Lung (tissue), 12 donors: ENCODE results near the gene TEP1. TPM values are rescaled to one million over a fixed set of nuclear protein-coding genes. Genes with fewer than 3 reads are reported as not detected.

ENCODE experiments used
- ATAC-seq: fragments of 200-7000 bp; cut with Tn5 transposase; one replicate; pipeline ENCODE4 v1.9.1; 2020; ENCODE audit warnings: moderate number of reproducible peaks; ENCODE audit not compliant: insufficient read depth, low FRiP score
- DNase-seq, 3 donors: peaks; one replicate each; pipeline ENCODE4 v3.0.0-alpha.2; 2013 to 2017
- H3K27ac ChIP-seq, 2 donors: one replicate each; pipeline ENCODE4 v1.5.1; 2013; ENCODE audit warnings: mild to moderate bottlenecking in 2 of 2, moderate library complexity in 2 of 2, control low read depth in 1 of 2, inconsistent platforms in 1 of 2, low read depth in 1 of 2, low read length in 1 of 2
- H3K27me3 ChIP-seq, 3 donors: one replicate each; pipeline ENCODE4 v1.5.1; 2013; ENCODE audit warnings: low read length in 2 of 3; ENCODE audit not compliant: control insufficient read depth in 3 of 3, insufficient read depth in 3 of 3
- H3K36me3 ChIP-seq, 4 donors: one replicate each; pipeline ENCODE4 v1.5.1; 2013; ENCODE audit warnings: low read length in 4 of 4, mild to moderate bottlenecking in 1 of 4, moderate library complexity in 1 of 4; ENCODE audit not compliant: control insufficient read depth in 4 of 4, insufficient read depth in 4 of 4
- H3K4me1 ChIP-seq, 5 donors: one replicate each; pipeline ENCODE4 v1.5.1; 2013; ENCODE audit warnings: low read length in 5 of 5, mild to moderate bottlenecking in 2 of 5, moderate library complexity in 1 of 5; ENCODE audit not compliant: control insufficient read depth in 5 of 5, insufficient read depth in 5 of 5
- H3K4me3 ChIP-seq: one replicate; pipeline ENCODE4 v1.5.1; 2013; ENCODE audit warnings: mild to moderate bottlenecking, control low read depth, moderate library complexity
- H3K9ac ChIP-seq, 2 donors: one replicate each; pipeline ENCODE4 v1.5.1; 2013; ENCODE audit warnings: low read length in 2 of 2, control low read depth in 1 of 2; ENCODE audit not compliant: insufficient read depth in 1 of 2
- H3K9me3 ChIP-seq, 4 donors: one replicate each; pipeline ENCODE4 v1.5.1; 2013; ENCODE audit warnings: low read length in 3 of 4, mild to moderate bottlenecking in 1 of 4, moderate library complexity in 1 of 4; ENCODE audit not compliant: control insufficient read depth in 4 of 4, insufficient read depth in 3 of 4
- CTCF ChIP-seq: IDR thresholded peaks from 2 replicates; pipeline ENCODE4 v1.5.1; 2012; ENCODE audit warnings: mild to moderate bottlenecking; ENCODE audit errors: control extremely low read depth, extremely low read depth
- WGBS, 2 donors: extraction: QIAGEN DNeasy Blood & Tissue Kit; methylation state at CpG; one replicate each; pipeline ENCODE4 v1.1.7; 2013; 5-methylcytosine and 5-hydroxymethylcytosine counted together
- polyA plus RNA-seq, 2 donors: library from polyadenylated mRNA; stranded (reverse); fragments of 200-250 nt; gene quantifications; one replicate each; pipeline ENCODE4 v1.2.1, GENCODE V29; 2013
- total RNA-seq, 2 donors: library from RNA; depleted of rRNA in 1 of 2; stranded (reverse); fragments of >200 nt in 1 of 2; gene quantifications; one replicate each; pipeline ENCODE4 v1.2.1, GENCODE V29; 2014 to 2021
- donor health status: control.
- donor health status: control.
- donor health status: Bipolar disorder and iron deficiency.
- donor health status: healthy.
- donor health status: DM: yes; HTN: yes; CAD: no.

Gene TEP1
- total and polyA plus RNA-seq, 4 donors, result 15.7 to 44.7 (median 22.5) TPM

- peak; percentile 50 for ATAC-seq
- TF ChIP-seq CTCF, result no peak
- DNase-seq, result no peak
- peaks cover 0 to 12% (median 0%) of the 10 kb centered on the region in 5 donors for H3K4me1 ChIP-seq
- no peak overlapping the region for H3K9ac ChIP-seq
- peaks cover 0 to 7% (median 0%) of the 10 kb centered on the region in 3 donors for H3K27me3 ChIP-seq
- no peak overlapping the region for H3K4me3 ChIP-seq
- no peaks in the 10 kb centered on the region for H3K9me3 ChIP-seq
- WGBS, 2 donors, result 68% methylated on average over 30 of the region's 30 CpGs
- no peak overlapping the region for H3K27ac ChIP-seq
- H3K36me3 ChIP-seq, result no peaks in the 10 kb centered on the region
These were observed 16.7 kb upstream of the TEP1 start for GRCh38 chr14:20429801-20430669.

GRCh38 chr14:20428802-20429201 is 15.5 kb upstream of the TEP1 start:
- peaks cover 0 to 2% (median 0%) of the 10 kb centered on the region in 3 donors for H3K27me3 ChIP-seq
- no peak overlapping the region for H3K27ac ChIP-seq
- no peak for ATAC-seq
- H3K36me3 ChIP-seq, result no peaks in the 10 kb centered on the region
- H3K9ac ChIP-seq, result no peak overlapping the region
- no peak overlapping the region for H3K4me3 ChIP-seq
- DNase-seq, result no peak
- TF ChIP-seq CTCF, result no peak
- 27 to 40% methylated on average over 5 of the region's 5 CpGs for WGBS, 2 donors
- H3K4me1 ChIP-seq, result peaks cover 0 to 9% (median 0%) of the 10 kb centered on the region in 5 donors
- H3K9me3 ChIP-seq, result no peaks in the 10 kb centered on the region

- H3K27me3 ChIP-seq, result no peaks in the 10 kb centered on the region
- 46 to 68% methylated on average over 5 of the region's 5 CpGs for WGBS, 2 donors
- no peak for DNase-seq
- TF ChIP-seq CTCF, result no peak
- peaks cover 0 to 9% (median 0%) of the 10 kb centered on the region in 5 donors for H3K4me1 ChIP-seq
- H3K9me3 ChIP-seq, result no peaks in the 10 kb centered on the region
- no peaks in the 10 kb centered on the region for H3K36me3 ChIP-seq
- peak overlapping the region in 1 of 2 donors; percentile 60 for H3K27ac ChIP-seq
- H3K9ac ChIP-seq, result no peak overlapping the region
- no peak overlapping the region for H3K4me3 ChIP-seq
- no peak for ATAC-seq
These were observed 14.7 kb upstream of the TEP1 start for GRCh38 chr14:20428010-20428365.
